Esophagus muscularis mucosa (tissue), 4 donors: ENCODE measurements around the gene UBE2J2. TPM values are rescaled to one million over a fixed set of nuclear protein-coding genes. Genes with fewer than 3 reads are reported as not detected.

Experiments used
- DNase-seq: peaks from one replicate; pipeline ENCODE4 v3.0.0-alpha.2; 2017; ENCODE audit errors: extremely low spot score
- H3K27ac ChIP-seq, 4 donors: fragments of 200-600 bp; sonication (generic); replicated peaks in 1 of 4; 1 replicate in 3 of 4; 2 replicates in 1 of 4; pipeline ENCODE4 v1.5.1; 2016 to 2019; ENCODE audit warnings: mild to moderate bottlenecking in 1 of 4
- H3K27me3 ChIP-seq, 4 donors: fragments of 200-600 bp; sonication (generic); one replicate each; pipeline versions ENCODE4 v1.5.1 to v1.6.0; 2016 to 2019
- H3K36me3 ChIP-seq, 4 donors: fragments of 200-600 bp; sonication (generic); one replicate each; pipeline ENCODE4 v1.5.1; 2016 to 2019
- H3K4me1 ChIP-seq, 4 donors: fragments of 200-600 bp; sonication (generic); one replicate each; pipeline ENCODE4 v1.5.1; 2016 to 2019
- H3K4me3 ChIP-seq, 4 donors: fragments of 200-600 bp; sonication (generic); 1 replicate in 2 of 4; 2 replicates in 2 of 4; pipeline ENCODE4 v1.5.1; 2016 to 2019; ENCODE audit warnings: mild to moderate bottlenecking in 4 of 4, moderate library complexity in 1 of 4
- H3K9me3 ChIP-seq, 4 donors: fragments of 200-600 bp; sonication (generic); 1 replicate in 3 of 4; 2 replicates in 1 of 4; pipeline ENCODE4 v1.5.1; 2016 to 2019
- CTCF ChIP-seq, 3 experiments: fragments of 200-600 bp in 2 of 3; fragments of 450-650 bp in 1 of 3; sonication (generic) in 2 of 3; IDR thresholded peaks; one replicate each; pipeline ENCODE4 v1.5.1; 2017 to 2019; ENCODE audit warnings: antibody characterized with exemption in 3 of 3, mild to moderate bottlenecking in 2 of 3, moderate library complexity in 1 of 3
- EP300 ChIP-seq: sonication (generic); formaldehyde crosslinking; IDR thresholded peaks from one replicate; pipeline ENCODE4 v1.6.1; 2017; ENCODE audit warnings: antibody characterized with exemption
- POLR2A ChIP-seq: fragments of 450-650 bp; IDR thresholded peaks from one replicate; pipeline ENCODE4 v1.6.1; 2017; ENCODE audit warnings: antibody characterized with exemption, moderate library complexity, mild to moderate bottlenecking, low read depth
- POLR2AphosphoS5 ChIP-seq, 2 donors: sonication (generic); formaldehyde crosslinking; IDR thresholded peaks; one replicate each; pipeline ENCODE4 v1.6.1; 2017; ENCODE audit warnings: antibody characterized with exemption in 2 of 2
- WGBS: methylation state at CpG from one replicate; pipeline ENCODE4 v1.1.5; 2018; 5-methylcytosine and 5-hydroxymethylcytosine counted together
- intact Hi-C: fragments of 100-400 bp; cut with DNase I; formaldehyde crosslinking; loops from one replicate; pipeline ENCODE4 v1.15.1; 2023
- total RNA-seq, 4 donors: library from RNA; depleted of rRNA; stranded (reverse); fragments of >200 nt; gene quantifications; one replicate each; pipeline versions ENCODE4 v1.1.0 to v1.2.1, GENCODE V29; 2016

UBE2J2 gene
- total RNA-seq, 4 donors from 2014 or later: 34.9 to 61.4 (median 49.5) TPM

- no peak for DNase-seq
- Histone ChIP-seq H3K36me3 (peaks cover 4 to 47% (median 42%) of the 10 kb centered on the region in 4 donors), H3K27ac (no peak overlapping the region), H3K4me1 (peaks cover 0 to 20% (median 14%) of the 10 kb centered on the region in 4 donors), H3K4me3 (no peak overlapping the region), H3K9me3 (no peaks in the 10 kb centered on the region), H3K27me3 (peaks cover 0 to 1% (median 0%) of the 10 kb centered on the region in 4 donors)
- WGBS: 88% methylated on average over 15 of the region's 18 CpGs
- TF ChIP-seq CTCF (IDR thresholded peaks at IDR 0.05) (no peak), POLR2A (no peak), EP300 (no peak)
- intact Hi-C loops: loop anchor here (5.0 kb wide), 1 partner anchor 261 kb away; no protein-coding TSS in a partner anchor
Observed at GRCh38 chr1:1292851-1293250, 19.2 kb upstream of the UBE2J2 start.

- WGBS: 84% methylated on average over 9 of the region's 9 CpGs
- DNase-seq: no peak
- Histone ChIP-seq H3K4me1 (peaks cover 0 to 20% (median 14%) of the 10 kb centered on the region in 4 donors), H3K36me3 (peaks cover 4 to 43% (median 38%) of the 10 kb centered on the region in 4 donors), H3K9me3 (no peaks in the 10 kb centered on the region), H3K4me3 (no peak overlapping the region), H3K27ac (no peak overlapping the region), H3K27me3 (peaks cover 0 to 6% (median 0%) of the 10 kb centered on the region in 4 donors)
- intact Hi-C loops: loop anchor here (5.0 kb wide), 1 partner anchor 260 kb away; no protein-coding TSS in a partner anchor
- TF ChIP-seq POLR2A: no peak
- TF ChIP-seq CTCF (IDR thresholded peaks at IDR 0.05): no peak
- no peak for TF ChIP-seq EP300
- TF ChIP-seq POLR2AphosphoS5 (IDR thresholded peaks at IDR 0.05): no peak
Observed at GRCh38 chr1:1292442-1292779, 18.8 kb upstream of the UBE2J2 start.

- no peak overlapping the region for H3K27ac ChIP-seq
- 66% methylated on average over 7 of the region's 45 CpGs for WGBS
- H3K27me3 ChIP-seq: peaks cover 0 to 12% (median 0%) of the 10 kb centered on the region in 4 donors
- peaks cover 0 to 20% (median 14%) of the 10 kb centered on the region in 4 donors for H3K4me1 ChIP-seq
- H3K4me3 ChIP-seq: no peak overlapping the region
- peaks cover 3 to 41% (median 35%) of the 10 kb centered on the region in 4 donors for H3K36me3 ChIP-seq
- peak; percentile 56 to 74 (median 66) for TF ChIP-seq CTCF (IDR thresholded peaks at IDR 0.05)
- TF ChIP-seq POLR2A: no peak
- TF ChIP-seq EP300: no peak
- peak in 1 of 2 donors; percentile 5 for TF ChIP-seq POLR2AphosphoS5 (IDR thresholded peaks at IDR 0.05)
- intact Hi-C loops: loop anchor here (2.0 to 5.0 kb wide), 2 partner anchors 169 to 259 kb away; no protein-coding TSS in a partner anchor
- no peaks in the 10 kb centered on the region for H3K9me3 ChIP-seq
- peak; percentile 93 for DNase-seq
Observed at GRCh38 chr1:1291548-1292441, 18.1 kb upstream of the UBE2J2 start.

- Histone ChIP-seq H3K27me3 (peaks cover 0 to 19% (median 1%) of the 10 kb centered on the region in 4 donors), H3K27ac (no peak overlapping the region), H3K36me3 (peaks cover 0 to 34% (median 28%) of the 10 kb centered on the region in 4 donors), H3K4me1 (peaks cover 0 to 20% (median 14%) of the 10 kb centered on the region in 4 donors), H3K9me3 (no peaks in the 10 kb centered on the region), H3K4me3 (no peak overlapping the region)
- no peak for TF ChIP-seq CTCF (IDR thresholded peaks at IDR 0.05)
- TF ChIP-seq POLR2A: no peak
- TF ChIP-seq POLR2AphosphoS5 (IDR thresholded peaks at IDR 0.05): peak in 1 of 2 donors; percentile 2
- no peak for TF ChIP-seq EP300
- 46% methylated on average over 12 of the region's 28 CpGs for WGBS
- intact Hi-C loops: loop anchor here (2.0 to 5.0 kb wide), 2 partner anchors 168 to 259 kb away; no protein-coding TSS in a partner anchor
- no peak for DNase-seq
Observed at GRCh38 chr1:1291023-1291528, 17.4 kb upstream of the UBE2J2 start.
